Lower leg skin (tissue), 3 donors: ENCODE results near the gene MAPK4.
"Not testable (repeated sequence)": the region's sequence is repeated elsewhere in the genome, so short reads cannot be mapped to it uniquely, and the experiment has no call there.

ENCODE experiments used
- CTCF ChIP-seq, 3 donors: fragments of 450-650 bp; IDR thresholded peaks; one replicate each; pipeline ENCODE4 v1.5.1; 2016; ENCODE audit warnings: antibody characterized with exemption in 3 of 3, mild to moderate bottlenecking in 3 of 3, moderate library complexity in 2 of 3
- POLR2A ChIP-seq, 2 donors: fragments of 450-650 bp; IDR thresholded peaks; one replicate each; pipeline ENCODE4 v1.6.1; 2016 to 2017; ENCODE audit warnings: antibody characterized with exemption in 2 of 2, mild to moderate bottlenecking in 1 of 2, moderate library complexity in 1 of 2

GRCh38 chr18:50573196-50573595, 13.3 kb downstream of the MAPK4 start:
- not testable (repeated sequence) for TF ChIP-seq CTCF, POLR2A (IDR thresholded peaks at IDR 0.05)
